ENCODE measurements around the gene KLF3. TPM values are rescaled to one million over a fixed set of nuclear protein-coding genes. Genes with fewer than 3 reads are reported as not detected.
A peak's percentile ranks its signal among the peaks of the same experiment; 100 is the strongest.

Gene KLF3
- total RNA-seq, 2 donors from 2014 or later = 30.6 to 32.0 TPM

GRCh38 chr4:38660838-38661237 lies 3.2 kb upstream of the KLF3 start:
- ATAC-seq (no peak), DNase-seq (no peak)
- H3K27ac ChIP-seq = no peak overlapping the region
- WGBS, 2 donors = 90 to 94% methylated on average over 4 of the region's 4 CpGs
- H3K4me3 ChIP-seq = no peak overlapping the region
- TF ChIP-seq POLR2A (IDR thresholded peaks at IDR 0.05) (no peak), CTCF (IDR thresholded peaks at IDR 0.05) (no peak)
- H3K27me3 ChIP-seq = no peaks in the 10 kb centered on the region
- no peaks in the 10 kb centered on the region for H3K36me3 ChIP-seq (replicated peaks in 1 of 2; ENCODE audit: insufficient read depth in 1 of 2, low read depth in 2 of 2)
- peaks cover 10% of the 10 kb centered on the region for H3K4me1 ChIP-seq
- intact Hi-C loops (cut with DNase I) = no loop called here
- no peaks in the 10 kb centered on the region for H3K9me3 ChIP-seq

DNA sequence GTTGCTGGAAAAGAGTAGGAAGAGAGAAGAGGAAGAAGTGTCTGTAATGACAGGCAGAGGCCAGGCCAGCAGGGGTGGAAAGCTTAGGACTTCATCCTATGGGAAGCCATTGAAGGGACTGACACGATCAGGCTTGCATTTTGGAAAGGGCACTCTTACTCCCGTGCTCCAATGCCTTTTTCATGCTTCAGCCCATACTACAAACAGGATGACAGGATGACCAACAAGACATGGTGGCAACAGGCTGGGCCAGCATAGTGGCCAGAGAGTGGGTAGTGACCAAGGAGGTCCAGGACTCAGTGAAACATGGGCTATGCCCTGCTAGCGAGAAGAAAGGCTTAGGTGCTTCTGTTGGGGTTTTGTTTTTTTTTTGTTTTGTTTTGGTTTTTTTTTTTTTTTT lies 2.6 kb upstream of the KLF3 start:
- no peaks in the 10 kb centered on the region for H3K27me3 ChIP-seq
- no peak overlapping the region for H3K4me3 ChIP-seq
- DNase-seq (no peak), ATAC-seq (no peak)
- 92% methylated on average over 3 of the region's 3 CpGs for WGBS, 2 donors
- no peak overlapping the region for H3K27ac ChIP-seq
- no peaks in the 10 kb centered on the region for H3K36me3 ChIP-seq (replicated peaks in 1 of 2; ENCODE audit: insufficient read depth in 1 of 2, low read depth in 2 of 2)
- intact Hi-C loops (cut with DNase I) = no loop called here
- no peaks in the 10 kb centered on the region for H3K9me3 ChIP-seq
- TF ChIP-seq CTCF (IDR thresholded peaks at IDR 0.05) (no peak), POLR2A (IDR thresholded peaks at IDR 0.05) (no peak)
- H3K4me1 ChIP-seq = peaks cover 10% of the 10 kb centered on the region

DNA sequence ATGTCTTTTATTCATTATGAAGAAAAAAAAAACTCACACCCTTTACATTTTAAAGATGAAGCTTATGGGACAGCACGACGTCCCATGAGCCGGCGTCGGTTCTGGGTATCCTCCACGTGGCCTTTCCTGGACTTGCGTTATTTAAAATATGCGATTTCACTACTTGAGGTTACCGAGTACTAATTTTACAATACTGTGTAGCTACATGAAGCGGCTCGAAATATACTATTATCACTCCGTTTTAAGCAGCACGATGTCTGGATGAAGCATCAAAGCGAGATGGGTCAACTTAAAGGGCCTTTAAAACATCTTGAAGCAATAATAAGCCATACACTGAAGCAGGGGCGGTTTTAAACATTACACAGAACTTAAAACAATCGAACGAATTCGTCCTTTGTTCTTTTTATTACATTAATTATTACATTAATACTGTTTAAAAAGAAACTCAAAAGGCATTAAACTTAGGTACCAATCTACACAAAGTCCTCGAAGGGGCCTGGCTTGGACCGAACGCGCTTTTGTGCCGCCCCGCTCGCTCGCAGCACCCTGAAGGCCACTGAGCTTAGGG lies 1.4 kb upstream of the KLF3 start:
- no peak for DNase-seq
- WGBS, 2 donors = 42 to 49% methylated on average over 26 of the region's 26 CpGs
- intact Hi-C loops (cut with DNase I) = no loop called here
- Histone ChIP-seq H3K4me3 (peak overlapping the region; percentile 54 to 57), H3K27me3 (no peaks in the 10 kb centered on the region), H3K27ac (peak overlapping the region; percentile 97 to 100 (median 99)), H3K4me1 (peaks cover 12% of the 10 kb centered on the region), H3K9me3 (no peaks in the 10 kb centered on the region), H3K36me3 (replicated peaks in 1 of 2; ENCODE audit: insufficient read depth in 1 of 2, low read depth in 2 of 2) (no peaks in the 10 kb centered on the region)
- ATAC-seq = no peak
- TF ChIP-seq POLR2A (IDR thresholded peaks at IDR 0.05) = no peak
- no peak for TF ChIP-seq CTCF (IDR thresholded peaks at IDR 0.05)

DNA sequence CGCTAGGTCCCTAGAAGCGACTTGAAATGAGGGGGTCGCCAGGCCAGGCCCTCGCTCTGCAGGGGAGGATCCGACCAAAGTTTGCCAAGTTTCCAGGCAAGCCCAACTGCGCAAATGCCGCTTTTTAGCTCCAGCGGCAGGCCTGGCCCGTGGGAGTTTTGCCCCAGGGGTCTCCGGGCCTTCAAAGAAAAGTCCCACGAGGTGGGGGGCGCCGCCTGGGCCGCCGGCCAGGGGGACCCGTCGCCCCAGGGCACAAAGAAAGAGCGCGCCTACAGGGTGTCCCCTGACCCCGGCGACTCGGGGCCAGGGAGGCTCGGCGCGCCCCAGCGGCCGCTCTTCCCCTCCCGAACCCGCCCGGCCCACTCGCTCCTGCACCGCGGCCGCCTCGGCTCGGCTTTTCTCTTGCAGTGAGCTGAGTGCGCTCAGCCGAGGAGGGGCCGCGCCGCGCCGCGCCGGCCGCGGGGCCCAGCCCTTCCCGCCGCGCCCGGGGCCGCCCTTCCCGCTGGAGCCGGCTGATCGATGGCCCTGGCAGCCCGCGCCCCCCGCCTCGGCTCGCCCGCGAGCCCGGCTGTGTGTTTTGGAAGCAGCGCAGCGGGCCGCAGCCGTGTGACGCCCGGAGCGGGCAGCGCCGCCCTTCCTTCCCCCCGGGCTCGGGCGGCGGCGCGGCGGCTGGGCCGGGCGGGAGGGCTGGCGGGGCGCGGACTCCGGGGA lies 754 bp upstream of the KLF3 start:
- intact Hi-C loops (cut with DNase I) = no loop called here
- 1 to 3% methylated on average over 8 to 43 of the region's 85 CpGs for WGBS, 2 donors
- DNase-seq (peak in 3 of 4 donors; percentile 37 to 47 (median 47)), ATAC-seq (no peak)
- TF ChIP-seq CTCF (IDR thresholded peaks at IDR 0.05) = no peak
- peak; percentile 15 to 42 (median 33) for TF ChIP-seq POLR2A (IDR thresholded peaks at IDR 0.05)
- H3K36me3 ChIP-seq (replicated peaks in 1 of 2; ENCODE audit: insufficient read depth in 1 of 2, low read depth in 2 of 2) = no peaks in the 10 kb centered on the region
- H3K9me3 ChIP-seq = no peaks in the 10 kb centered on the region
- peak overlapping the region; percentile 97 to 100 (median 99) for H3K27ac ChIP-seq
- H3K4me3 ChIP-seq = peak overlapping the region; percentile 54 to 57
- no peaks in the 10 kb centered on the region for H3K27me3 ChIP-seq
- peaks cover 19% of the 10 kb centered on the region for H3K4me1 ChIP-seq
